ENCODE measurements around the gene DNAJC10.

DNAJC10 gene

DNA sequence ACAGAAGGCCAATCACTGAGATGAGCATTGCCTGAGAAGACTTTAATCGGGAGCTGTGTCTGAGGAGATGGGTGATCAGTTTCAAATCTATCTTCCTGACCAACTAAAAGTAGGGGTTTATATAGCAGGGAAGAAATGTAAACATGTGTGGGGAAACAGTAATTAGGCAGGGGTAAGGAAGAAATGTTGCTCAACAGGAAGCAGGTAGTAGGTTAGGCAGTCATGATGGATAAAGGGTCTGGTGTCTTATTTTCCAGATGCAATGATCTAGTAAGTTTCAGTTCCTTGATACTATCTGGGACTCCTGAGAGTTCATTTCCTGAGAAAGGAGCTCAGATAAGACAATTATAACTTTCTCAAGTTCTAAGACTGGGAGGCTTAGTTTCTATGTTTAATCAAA, 33.8 kb upstream of the DNAJC10 start:
- TF ChIP-seq, protein P1, sequence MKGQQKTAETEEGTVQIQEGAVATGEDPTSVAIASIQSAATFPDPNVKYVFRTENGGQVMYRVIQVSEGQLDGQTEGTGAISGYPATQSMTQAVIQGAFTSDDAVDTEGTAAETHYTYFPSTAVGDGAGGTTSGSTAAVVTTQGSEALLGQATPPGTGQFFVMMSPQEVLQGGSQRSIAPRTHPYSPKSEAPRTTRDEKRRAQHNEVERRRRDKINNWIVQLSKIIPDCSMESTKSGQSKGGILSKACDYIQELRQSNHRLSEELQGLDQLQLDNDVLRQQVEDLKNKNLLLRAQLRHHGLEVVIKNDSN (IDR thresholded peaks at IDR 0.05): no peak
- TF ChIP-seq TCF12 (IDR thresholded peaks at IDR 0.05; ENCODE audit: low read depth): no peak
- TF ChIP-seq ZBTB7A (IDR thresholded peaks at IDR 0.05; ENCODE audit: low read depth): no peak
- no peak for TF ChIP-seq NFIC (IDR thresholded peaks at IDR 0.05)
- no peak for TF ChIP-seq RAD21 (IDR thresholded peaks at IDR 0.05; ENCODE audit: low read depth)
- no peak for TF ChIP-seq CEBPB (IDR thresholded peaks at IDR 0.05)
- TF ChIP-seq FOXM1 (IDR thresholded peaks at IDR 0.05; ENCODE audit: borderline replicate concordance, low read depth): no peak
- TF ChIP-seq YY1 (IDR thresholded peaks at IDR 0.05; ENCODE audit: low read depth): no peak
- TF ChIP-seq EGR1 (IDR thresholded peaks at IDR 0.05): no peak
- TF ChIP-seq, protein P2, sequence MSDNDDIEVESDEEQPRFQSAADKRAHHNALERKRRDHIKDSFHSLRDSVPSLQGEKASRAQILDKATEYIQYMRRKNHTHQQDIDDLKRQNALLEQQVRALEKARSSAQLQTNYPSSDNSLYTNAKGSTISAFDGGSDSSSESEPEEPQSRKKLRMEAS (IDR thresholded peaks at IDR 0.05): no peak
- TF ChIP-seq EP300 (IDR thresholded peaks at IDR 0.05; ENCODE audit: borderline replicate concordance): no peak
- no peak for TF ChIP-seq TAF1 (IDR thresholded peaks at IDR 0.05; ENCODE audit: low read depth)

- TF ChIP-seq CREB1 (IDR thresholded peaks at IDR 0.05; ENCODE audit: low read depth): no peak
- TF ChIP-seq, protein P1 (IDR thresholded peaks at IDR 0.05): no peak
- TF ChIP-seq TAF1 (IDR thresholded peaks at IDR 0.05; ENCODE audit: low read depth): no peak
- TF ChIP-seq EP300 (IDR thresholded peaks at IDR 0.05; ENCODE audit: borderline replicate concordance): no peak
- no peak for TF ChIP-seq ZBTB7A (IDR thresholded peaks at IDR 0.05; ENCODE audit: low read depth)
- TF ChIP-seq CEBPB (IDR thresholded peaks at IDR 0.05): no peak
- no peak for TF ChIP-seq NFIC (IDR thresholded peaks at IDR 0.05)
- TF ChIP-seq, protein P2 (IDR thresholded peaks at IDR 0.05): no peak
- TF ChIP-seq TCF12 (IDR thresholded peaks at IDR 0.05; ENCODE audit: low read depth): no peak
- no peak for TF ChIP-seq YY1 (IDR thresholded peaks at IDR 0.05; ENCODE audit: low read depth)
- TF ChIP-seq EGR1 (IDR thresholded peaks at IDR 0.05): no peak
- TF ChIP-seq TEAD4 (IDR thresholded peaks at IDR 0.05): no peak
- no peak for TF ChIP-seq RAD21 (IDR thresholded peaks at IDR 0.05; ENCODE audit: low read depth)
Observed at GRCh38 chr2:182685559-182685958, 30.5 kb upstream of the DNAJC10 start.

DNA sequence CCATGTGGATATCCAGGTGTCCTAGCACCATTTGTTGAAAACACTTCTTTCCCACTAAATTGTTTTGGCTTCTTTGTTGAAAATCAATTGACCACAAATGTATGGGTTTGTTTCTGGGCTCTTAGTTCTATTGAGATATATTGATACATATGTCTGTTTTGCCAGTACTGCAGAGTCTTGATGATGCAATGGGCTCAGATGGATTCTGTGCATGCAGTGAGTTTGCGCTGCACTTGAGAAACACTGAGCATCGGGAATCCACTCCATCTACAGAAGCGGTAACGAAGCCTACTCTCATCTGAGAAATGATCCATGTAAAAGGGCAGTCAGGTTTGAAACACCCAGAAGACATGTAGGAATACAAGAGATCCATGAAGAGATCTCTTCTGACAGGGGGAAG, 21.9 kb upstream of the DNAJC10 start:
- TF ChIP-seq ZBTB7A (IDR thresholded peaks at IDR 0.05; ENCODE audit: low read depth) (no peak), YY1 (IDR thresholded peaks at IDR 0.05; ENCODE audit: low read depth) (no peak), TEAD4 (IDR thresholded peaks at IDR 0.05) (no peak), RAD21 (IDR thresholded peaks at IDR 0.05; ENCODE audit: low read depth) (no peak), CEBPB (IDR thresholded peaks at IDR 0.05) (no peak), EP300 (IDR thresholded peaks at IDR 0.05; ENCODE audit: borderline replicate concordance) (no peak), NFIC (IDR thresholded peaks at IDR 0.05) (no peak), EGR1 (IDR thresholded peaks at IDR 0.05) (no peak)
- TF ChIP-seq, protein P1 (IDR thresholded peaks at IDR 0.05): no peak

DNA sequence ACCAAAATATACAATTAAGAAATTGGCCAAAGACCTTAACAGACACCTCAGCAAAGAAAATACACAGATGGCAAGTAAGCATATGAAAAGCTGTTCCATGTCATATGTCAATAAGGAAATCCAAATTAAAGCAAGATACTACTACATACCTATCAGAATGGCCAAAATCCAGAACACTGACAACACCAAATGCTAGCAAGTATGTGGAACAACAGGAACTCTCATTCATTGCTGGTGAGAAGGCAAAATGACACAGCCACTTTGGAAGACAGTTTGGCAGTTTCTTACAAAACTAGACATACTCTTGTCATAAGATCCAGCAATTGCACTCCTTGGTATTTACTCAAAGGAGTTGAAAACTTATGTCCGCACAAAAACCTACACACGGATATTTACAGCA, 20.3 kb upstream of the DNAJC10 start:
- TF ChIP-seq FOXM1 (IDR thresholded peaks at IDR 0.05; ENCODE audit: borderline replicate concordance, low read depth) (no peak), CEBPB (IDR thresholded peaks at IDR 0.05) (no peak), EP300 (IDR thresholded peaks at IDR 0.05; ENCODE audit: borderline replicate concordance) (no peak), TAF1 (IDR thresholded peaks at IDR 0.05; ENCODE audit: low read depth) (no peak), TEAD4 (IDR thresholded peaks at IDR 0.05) (no peak), CREB1 (IDR thresholded peaks at IDR 0.05; ENCODE audit: low read depth) (no peak), YY1 (IDR thresholded peaks at IDR 0.05; ENCODE audit: low read depth) (no peak), TCF12 (IDR thresholded peaks at IDR 0.05; ENCODE audit: low read depth) (no peak), NFIC (IDR thresholded peaks at IDR 0.05) (no peak), ZBTB7A (IDR thresholded peaks at IDR 0.05; ENCODE audit: low read depth) (no peak), EGR1 (IDR thresholded peaks at IDR 0.05) (no peak), RAD21 (IDR thresholded peaks at IDR 0.05; ENCODE audit: low read depth) (no peak)
- TF ChIP-seq, protein P1 (IDR thresholded peaks at IDR 0.05): no peak
- TF ChIP-seq, protein P3, sequence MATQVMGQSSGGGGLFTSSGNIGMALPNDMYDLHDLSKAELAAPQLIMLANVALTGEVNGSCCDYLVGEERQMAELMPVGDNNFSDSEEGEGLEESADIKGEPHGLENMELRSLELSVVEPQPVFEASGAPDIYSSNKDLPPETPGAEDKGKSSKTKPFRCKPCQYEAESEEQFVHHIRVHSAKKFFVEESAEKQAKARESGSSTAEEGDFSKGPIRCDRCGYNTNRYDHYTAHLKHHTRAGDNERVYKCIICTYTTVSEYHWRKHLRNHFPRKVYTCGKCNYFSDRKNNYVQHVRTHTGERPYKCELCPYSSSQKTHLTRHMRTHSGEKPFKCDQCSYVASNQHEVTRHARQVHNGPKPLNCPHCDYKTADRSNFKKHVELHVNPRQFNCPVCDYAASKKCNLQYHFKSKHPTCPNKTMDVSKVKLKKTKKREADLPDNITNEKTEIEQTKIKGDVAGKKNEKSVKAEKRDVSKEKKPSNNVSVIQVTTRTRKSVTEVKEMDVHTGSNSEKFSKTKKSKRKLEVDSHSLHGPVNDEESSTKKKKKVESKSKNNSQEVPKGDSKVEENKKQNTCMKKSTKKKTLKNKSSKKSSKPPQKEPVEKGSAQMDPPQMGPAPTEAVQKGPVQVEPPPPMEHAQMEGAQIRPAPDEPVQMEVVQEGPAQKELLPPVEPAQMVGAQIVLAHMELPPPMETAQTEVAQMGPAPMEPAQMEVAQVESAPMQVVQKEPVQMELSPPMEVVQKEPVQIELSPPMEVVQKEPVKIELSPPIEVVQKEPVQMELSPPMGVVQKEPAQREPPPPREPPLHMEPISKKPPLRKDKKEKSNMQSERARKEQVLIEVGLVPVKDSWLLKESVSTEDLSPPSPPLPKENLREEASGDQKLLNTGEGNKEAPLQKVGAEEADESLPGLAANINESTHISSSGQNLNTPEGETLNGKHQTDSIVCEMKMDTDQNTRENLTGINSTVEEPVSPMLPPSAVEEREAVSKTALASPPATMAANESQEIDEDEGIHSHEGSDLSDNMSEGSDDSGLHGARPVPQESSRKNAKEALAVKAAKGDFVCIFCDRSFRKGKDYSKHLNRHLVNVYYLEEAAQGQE (IDR thresholded peaks at IDR 0.05; ENCODE audit: low read depth): no peak
- TF ChIP-seq, protein P2 (IDR thresholded peaks at IDR 0.05): no peak

- TF ChIP-seq CEBPB (IDR thresholded peaks at IDR 0.05) (no peak), NFIC (IDR thresholded peaks at IDR 0.05) (no peak), ZBTB7A (IDR thresholded peaks at IDR 0.05; ENCODE audit: low read depth) (no peak), TAF1 (IDR thresholded peaks at IDR 0.05; ENCODE audit: low read depth) (no peak), YY1 (IDR thresholded peaks at IDR 0.05; ENCODE audit: low read depth) (no peak), TEAD4 (IDR thresholded peaks at IDR 0.05) (no peak), CREB1 (IDR thresholded peaks at IDR 0.05; ENCODE audit: low read depth) (no peak), TCF12 (IDR thresholded peaks at IDR 0.05; ENCODE audit: low read depth) (no peak), EP300 (IDR thresholded peaks at IDR 0.05; ENCODE audit: borderline replicate concordance) (no peak), EGR1 (IDR thresholded peaks at IDR 0.05) (no peak)
- TF ChIP-seq, protein P2 (IDR thresholded peaks at IDR 0.05): no peak
- TF ChIP-seq, protein P1 (IDR thresholded peaks at IDR 0.05): no peak
- TF ChIP-seq, protein P3 (IDR thresholded peaks at IDR 0.05; ENCODE audit: low read depth): no peak
Observed at GRCh38 chr2:182698671-182699070, 17.4 kb upstream of the DNAJC10 start.
